ENCODE measurements around the gene TNRC6C. TPM values are rescaled to one million over a fixed set of nuclear protein-coding genes. Genes with fewer than 3 reads are reported as not detected.
A peak's percentile ranks its signal among the peaks of the same experiment; 100 is the strongest.

Gene TNRC6C
- total and polyA plus RNA-seq, 2 of the 13 experiments (the other 11 are each of a cell fraction or from before 2014, with no cell fraction given) = 0.66 to 4.9 TPM

DNA sequence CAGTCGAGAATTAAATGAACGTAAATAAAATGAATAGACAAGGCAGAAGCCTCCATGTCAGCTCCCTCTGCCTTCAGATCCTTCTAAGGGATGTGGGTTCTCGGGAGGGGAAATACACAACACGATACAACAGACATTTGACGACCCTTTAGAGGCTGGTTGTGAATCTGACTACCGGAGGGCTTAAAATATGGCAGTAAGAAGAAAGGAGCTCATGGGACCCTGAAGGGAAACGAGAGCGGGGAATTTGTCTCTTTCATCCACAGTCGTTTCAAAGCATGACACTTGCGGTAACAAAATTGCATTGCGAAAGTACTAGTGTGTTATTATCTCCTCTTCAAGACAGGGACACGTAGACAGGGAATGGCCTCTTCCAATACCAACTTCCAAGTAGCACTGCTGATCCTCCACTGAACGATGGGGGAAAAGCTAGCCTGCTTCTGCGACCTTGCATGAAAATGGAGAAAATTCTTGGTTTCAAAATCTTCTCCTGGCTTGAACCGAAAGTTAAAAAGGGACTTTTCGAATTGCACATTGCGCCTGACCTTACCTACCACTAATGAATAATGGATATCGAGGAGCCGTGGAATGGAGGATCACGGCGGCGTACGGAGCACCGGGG lies 1.2 kb upstream of the TNRC6C start:
- Histone ChIP-seq H3K9ac (ENCODE audit: insufficient read depth, low read depth, low read length) (peak overlapping the region; percentile 74), H3K4me2 (ENCODE audit: low read depth, low read length) (peak overlapping the region; percentile 96), H3K4me1 (ENCODE audit: insufficient read depth, low read length) (peaks cover 38% of the 10 kb centered on the region), H3K9me3 (ENCODE audit: low read length) (no peaks in the 10 kb centered on the region), H2AFZ (ENCODE audit: low read length) (peak overlapping the region; percentile 42), H4K20me1 (ENCODE audit: insufficient read depth, low read length) (peaks cover 22% of the 10 kb centered on the region), H3K27me3 (ENCODE audit: control insufficient read depth in 1 of 2, insufficient read depth in 2 of 2, low read length in 2 of 2) (peaks cover 9 to 54% of the 10 kb centered on the region in 2 experiments), H3K27ac (ENCODE audit: extremely low read length, insufficient read depth, low read length) (no peak overlapping the region), H3K36me3 (replicated peaks in 1 of 2; ENCODE audit: control insufficient read depth in 1 of 2, insufficient read depth in 2 of 2, low read length in 2 of 2) (no peaks in the 10 kb centered on the region), H3K79me2 (ENCODE audit: insufficient read depth, low read length) (peaks cover 29% of the 10 kb centered on the region), H3K4me3 (replicated peaks in 1 of 3; ENCODE audit: insufficient read depth in 1 of 3, low read depth in 2 of 3, low read length in 3 of 3) (peak overlapping the region; percentile 57 to 86 (median 81))
- intact Hi-C loops (cut with micrococcal nuclease; ENCODE audit: unreplicated experiment) (no loop called here), in situ Hi-C loops (cut with HindIII; ENCODE audit: extremely low pct_ligation_motif_present, low pct_unique_long_range_greater_than_20kb) (no loop called here)
- CTCF ChIA-PET (ENCODE audit: low intra/inter-chr PET ratio, low total read pairs) = no interaction called here
- 8% methylated on average over 24 of the region's 24 CpGs for WGBS (ENCODE audit: low lambda C conversion rate)
- peak; percentile 34 for FAIRE-seq
- no TSS peak for BruUV-seq (replicated peaks)
- ATAC-seq = peak; percentile 1; the same call in 1 of the 3 replicates
- POLR2A ChIA-PET = interaction anchor here (1.4 to 2.1 kb wide), 4 partner anchors 14 to 583 kb away, joined by 3 to 20 read pairs (median 6); no protein-coding TSS in a partner anchor
- DNase-seq (ENCODE audit: low spot score) = no peak
- TF ChIP-seq, protein P1, sequence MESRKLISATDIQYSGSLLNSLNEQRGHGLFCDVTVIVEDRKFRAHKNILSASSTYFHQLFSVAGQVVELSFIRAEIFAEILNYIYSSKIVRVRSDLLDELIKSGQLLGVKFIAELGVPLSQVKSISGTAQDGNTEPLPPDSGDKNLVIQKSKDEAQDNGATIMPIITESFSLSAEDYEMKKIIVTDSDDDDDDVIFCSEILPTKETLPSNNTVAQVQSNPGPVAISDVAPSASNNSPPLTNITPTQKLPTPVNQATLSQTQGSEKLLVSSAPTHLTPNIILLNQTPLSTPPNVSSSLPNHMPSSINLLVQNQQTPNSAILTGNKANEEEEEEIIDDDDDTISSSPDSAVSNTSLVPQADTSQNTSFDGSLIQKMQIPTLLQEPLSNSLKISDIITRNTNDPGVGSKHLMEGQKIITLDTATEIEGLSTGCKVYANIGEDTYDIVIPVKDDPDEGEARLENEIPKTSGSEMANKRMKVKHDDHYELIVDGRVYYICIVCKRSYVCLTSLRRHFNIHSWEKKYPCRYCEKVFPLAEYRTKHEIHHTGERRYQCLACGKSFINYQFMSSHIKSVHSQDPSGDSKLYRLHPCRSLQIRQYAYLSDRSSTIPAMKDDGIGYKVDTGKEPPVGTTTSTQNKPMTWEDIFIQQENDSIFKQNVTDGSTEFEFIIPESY (CRISPR knock-in tag; IDR thresholded peaks at IDR 0.05) = no peak
- TF ChIP-seq ZNF589 (CRISPR knock-in tag; conservative IDR thresholded peaks at IDR 0.05) (no peak), ARNT2 (CRISPR knock-in tag; IDR thresholded peaks at IDR 0.05; ENCODE audit: low read depth) (no peak), ZNF546 (CRISPR knock-in tag; conservative IDR thresholded peaks at IDR 0.05) (no peak), RFXANK (CRISPR knock-in tag; IDR thresholded peaks at IDR 0.05) (no peak), TP53 (CRISPR knock-in tag; conservative IDR thresholded peaks at IDR 0.05) (no peak), KLF12 (CRISPR knock-in tag; IDR thresholded peaks at IDR 0.05; ENCODE audit: borderline replicate concordance) (no peak), NRL (CRISPR knock-in tag; IDR thresholded peaks at IDR 0.05; ENCODE audit: borderline replicate concordance) (no peak), ZNF780A (CRISPR knock-in tag; IDR thresholded peaks at IDR 0.05) (no peak), GATAD1 (CRISPR knock-in tag; IDR thresholded peaks at IDR 0.05) (no peak)
- TF ChIP-seq, protein P2, sequence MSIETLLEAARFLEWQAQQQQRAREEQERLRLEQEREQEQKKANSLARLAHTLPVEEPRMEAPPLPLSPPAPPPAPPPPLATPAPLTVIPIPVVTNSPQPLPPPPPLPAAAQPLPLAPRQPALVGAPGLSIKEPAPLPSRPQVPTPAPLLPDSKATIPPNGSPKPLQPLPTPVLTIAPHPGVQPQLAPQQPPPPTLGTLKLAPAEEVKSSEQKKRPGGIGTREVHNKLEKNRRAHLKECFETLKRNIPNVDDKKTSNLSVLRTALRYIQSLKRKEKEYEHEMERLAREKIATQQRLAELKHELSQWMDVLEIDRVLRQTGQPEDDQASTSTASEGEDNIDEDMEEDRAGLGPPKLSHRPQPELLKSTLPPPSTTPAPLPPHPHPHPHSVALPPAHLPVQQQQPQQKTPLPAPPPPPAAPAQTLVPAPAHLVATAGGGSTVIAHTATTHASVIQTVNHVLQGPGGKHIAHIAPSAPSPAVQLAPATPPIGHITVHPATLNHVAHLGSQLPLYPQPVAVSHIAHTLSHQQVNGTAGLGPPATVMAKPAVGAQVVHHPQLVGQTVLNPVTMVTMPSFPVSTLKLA (IDR thresholded peaks at IDR 0.05) = no peak
- TF ChIP-seq, protein P3, sequence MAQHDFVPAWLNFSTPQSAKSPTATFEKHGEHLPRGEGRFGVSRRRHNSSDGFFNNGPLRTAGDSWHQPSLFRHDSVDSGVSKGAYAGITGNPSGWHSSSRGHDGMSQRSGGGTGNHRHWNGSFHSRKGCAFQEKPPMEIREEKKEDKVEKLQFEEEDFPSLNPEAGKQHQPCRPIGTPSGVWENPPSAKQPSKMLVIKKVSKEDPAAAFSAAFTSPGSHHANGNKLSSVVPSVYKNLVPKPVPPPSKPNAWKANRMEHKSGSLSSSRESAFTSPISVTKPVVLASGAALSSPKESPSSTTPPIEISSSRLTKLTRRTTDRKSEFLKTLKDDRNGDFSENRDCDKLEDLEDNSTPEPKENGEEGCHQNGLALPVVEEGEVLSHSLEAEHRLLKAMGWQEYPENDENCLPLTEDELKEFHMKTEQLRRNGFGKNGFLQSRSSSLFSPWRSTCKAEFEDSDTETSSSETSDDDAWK (CRISPR knock-in tag; IDR thresholded peaks at IDR 0.05) = no peak
- TF ChIP-seq, protein P4, sequence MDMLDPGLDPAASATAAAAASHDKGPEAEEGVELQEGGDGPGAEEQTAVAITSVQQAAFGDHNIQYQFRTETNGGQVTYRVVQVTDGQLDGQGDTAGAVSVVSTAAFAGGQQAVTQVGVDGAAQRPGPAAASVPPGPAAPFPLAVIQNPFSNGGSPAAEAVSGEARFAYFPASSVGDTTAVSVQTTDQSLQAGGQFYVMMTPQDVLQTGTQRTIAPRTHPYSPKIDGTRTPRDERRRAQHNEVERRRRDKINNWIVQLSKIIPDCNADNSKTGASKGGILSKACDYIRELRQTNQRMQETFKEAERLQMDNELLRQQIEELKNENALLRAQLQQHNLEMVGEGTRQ (IDR thresholded peaks at IDR 0.05; ENCODE audit: low read depth, low read length) = no peak
- TF ChIP-seq, protein P4 (CRISPR knock-in tag; IDR thresholded peaks at IDR 0.05; ENCODE audit: borderline replicate concordance) = no peak
- TF ChIP-seq, protein P5, sequence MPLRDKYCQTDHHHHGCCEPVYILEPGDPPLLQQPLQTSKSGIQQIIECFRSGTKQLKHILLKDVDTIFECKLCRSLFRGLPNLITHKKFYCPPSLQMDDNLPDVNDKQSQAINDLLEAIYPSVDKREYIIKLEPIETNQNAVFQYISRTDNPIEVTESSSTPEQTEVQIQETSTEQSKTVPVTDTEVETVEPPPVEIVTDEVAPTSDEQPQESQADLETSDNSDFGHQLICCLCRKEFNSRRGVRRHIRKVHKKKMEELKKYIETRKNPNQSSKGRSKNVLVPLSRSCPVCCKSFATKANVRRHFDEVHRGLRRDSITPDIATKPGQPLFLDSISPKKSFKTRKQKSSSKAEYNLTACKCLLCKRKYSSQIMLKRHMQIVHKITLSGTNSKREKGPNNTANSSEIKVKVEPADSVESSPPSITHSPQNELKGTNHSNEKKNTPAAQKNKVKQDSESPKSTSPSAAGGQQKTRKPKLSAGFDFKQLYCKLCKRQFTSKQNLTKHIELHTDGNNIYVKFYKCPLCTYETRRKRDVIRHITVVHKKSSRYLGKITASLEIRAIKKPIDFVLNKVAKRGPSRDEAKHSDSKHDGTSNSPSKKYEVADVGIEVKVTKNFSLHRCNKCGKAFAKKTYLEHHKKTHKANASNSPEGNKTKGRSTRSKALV (CRISPR knock-in tag; IDR thresholded peaks at IDR 0.05) = no peak
